Transverse colon (tissue), 4 donors: ENCODE results near the gene PAX8.

ENCODE experiments used
- CTCF ChIP-seq, 5 experiments: fragments of 200-600 bp in 3 of 5; fragments of 450-650 bp in 2 of 5; sonication (generic) in 3 of 5; IDR thresholded peaks; 1 replicate in 2 of 5; 2 replicates in 3 of 5; pipeline ENCODE4 v1.5.1; 2016 to 2017; ENCODE audit warnings: antibody characterized with exemption in 5 of 5, inconsistent platforms in 3 of 5, mild to moderate bottlenecking in 2 of 5, moderate library complexity in 1 of 5
- EP300 ChIP-seq: sonication (generic); formaldehyde crosslinking; IDR thresholded peaks from one replicate; pipeline ENCODE4 v1.6.1; 2017; ENCODE audit warnings: antibody characterized with exemption, low read depth
- POLR2A ChIP-seq: fragments of 450-650 bp; IDR thresholded peaks from one replicate; pipeline ENCODE4 v1.6.1; 2016; ENCODE audit warnings: antibody characterized with exemption, mild to moderate bottlenecking, moderate library complexity
- POLR2AphosphoS5 ChIP-seq, 3 donors: sonication (generic); formaldehyde crosslinking; IDR thresholded peaks; one replicate each; pipeline ENCODE4 v1.6.1; 2016; ENCODE audit warnings: antibody characterized with exemption in 3 of 3

GRCh38 chr2:113277474-113278072 is 1.1 kb downstream of the PAX8 start:
- no peak for TF ChIP-seq CTCF (IDR thresholded peaks at IDR 0.05)
- TF ChIP-seq POLR2AphosphoS5 (IDR thresholded peaks at IDR 0.05) = no peak
- TF ChIP-seq EP300 = no peak
- TF ChIP-seq POLR2A = no peak
